ENCODE measurements around the gene IGFALS. TPM values are rescaled to one million over a fixed set of nuclear protein-coding genes. Genes with fewer than 3 reads are reported as not detected.

The IGFALS gene
- total RNA-seq, 1 donor from 2014 or later = 0.63 TPM

- no peaks in the 10 kb centered on the region for H3K9me3 Mint-ChIP-seq
- no peaks in the 10 kb centered on the region for H3K27me3 Mint-ChIP-seq (ENCODE audit: low read depth)
- H3K27ac Mint-ChIP-seq = no peak overlapping the region
- H3K4me3 Mint-ChIP-seq = no peak overlapping the region
- no peak for TF ChIP-seq CTCF (IDR thresholded peaks at IDR 0.05; ENCODE audit: unreplicated experiment)
- DNase-seq (ENCODE audit: low spot score in 2 of 2, unreplicated experiment in 2 of 2) = no peak
- H3K4me1 Mint-ChIP-seq = peaks cover 9% of the 10 kb centered on the region
- peaks cover 5% of the 10 kb centered on the region for H3K36me3 Mint-ChIP-seq
Measured at GRCh38 chr16:1787056-1787321, 6.5 kb downstream of the IGFALS start.

DNA sequence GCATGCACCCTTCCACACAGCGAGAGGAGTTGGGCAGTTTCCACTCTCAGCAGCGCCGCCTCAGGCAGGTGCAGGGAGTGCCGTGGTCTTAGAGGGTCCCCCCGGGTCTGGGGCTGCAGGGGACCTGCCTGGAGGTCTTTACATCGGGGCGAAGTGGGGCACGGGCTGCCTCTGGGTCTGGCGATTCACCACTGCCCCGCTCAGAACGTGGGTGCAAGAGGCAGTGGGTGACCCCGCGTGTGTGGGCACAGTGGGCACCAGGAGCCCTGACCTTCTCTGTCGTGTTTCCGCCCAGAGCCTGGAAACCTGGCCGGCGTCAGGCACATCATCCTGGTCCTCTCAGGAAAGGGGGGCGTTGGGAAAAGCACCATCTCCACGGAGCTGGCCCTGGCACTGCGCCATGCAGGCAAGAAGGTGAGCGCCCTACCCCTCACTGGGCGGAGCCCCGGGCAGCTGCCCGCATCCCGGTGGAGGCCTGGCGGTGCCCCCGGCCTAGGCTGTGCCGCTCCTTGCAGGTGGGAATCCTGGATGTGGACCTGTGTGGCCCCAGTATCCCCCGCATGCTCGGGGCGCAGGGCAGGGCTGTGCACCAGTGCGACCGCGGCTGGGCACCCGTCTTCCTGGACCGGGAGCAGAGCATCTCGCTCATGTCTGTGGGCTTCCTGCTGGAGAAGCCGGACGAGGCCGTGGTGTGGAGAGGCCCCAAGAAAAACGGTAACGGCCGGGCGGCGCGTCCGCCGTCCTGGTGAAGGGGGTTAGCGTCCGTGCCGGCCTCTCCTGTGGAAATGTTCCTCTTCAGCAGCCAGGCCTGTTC, 7.1 kb downstream of the IGFALS start:
- DNase-seq (ENCODE audit: low spot score in 2 of 2, unreplicated experiment in 2 of 2) = no peak
- no peaks in the 10 kb centered on the region for H3K27me3 Mint-ChIP-seq (ENCODE audit: low read depth)
- no peak overlapping the region for H3K27ac Mint-ChIP-seq
- TF ChIP-seq CTCF (IDR thresholded peaks at IDR 0.05; ENCODE audit: unreplicated experiment) = no peak
- peaks cover 5% of the 10 kb centered on the region for H3K36me3 Mint-ChIP-seq
- peaks cover 14% of the 10 kb centered on the region for H3K4me1 Mint-ChIP-seq
- H3K4me3 Mint-ChIP-seq = no peak overlapping the region
- no peaks in the 10 kb centered on the region for H3K9me3 Mint-ChIP-seq

DNA sequence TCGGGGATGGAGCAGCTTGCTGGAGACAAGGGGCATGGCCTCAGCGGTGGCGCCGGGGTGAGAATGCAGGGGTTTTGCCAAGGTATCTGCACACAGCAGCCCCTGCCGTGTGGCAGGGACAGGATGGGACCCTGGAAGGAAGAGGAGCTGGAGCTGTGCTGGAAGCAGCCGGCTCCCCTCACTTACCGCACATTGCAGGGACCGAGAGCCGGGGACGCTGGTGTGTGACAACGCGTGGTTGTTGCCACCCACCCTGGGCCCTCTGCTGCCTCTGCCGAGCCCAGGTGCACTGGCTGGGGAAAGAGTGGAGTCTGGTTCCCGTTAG, 7.7 kb downstream of the IGFALS start:
- no peaks in the 10 kb centered on the region for H3K9me3 Mint-ChIP-seq
- DNase-seq (ENCODE audit: low spot score in 2 of 2, unreplicated experiment in 2 of 2) = no peak
- H3K36me3 Mint-ChIP-seq = peaks cover 5% of the 10 kb centered on the region
- H3K27ac Mint-ChIP-seq = no peak overlapping the region
- no peak overlapping the region for H3K4me3 Mint-ChIP-seq
- no peak for TF ChIP-seq CTCF (IDR thresholded peaks at IDR 0.05; ENCODE audit: unreplicated experiment)
- no peaks in the 10 kb centered on the region for H3K27me3 Mint-ChIP-seq (ENCODE audit: low read depth)
- peaks cover 18% of the 10 kb centered on the region for H3K4me1 Mint-ChIP-seq

- no peaks in the 10 kb centered on the region for H3K9me3 Mint-ChIP-seq
- H3K4me3 Mint-ChIP-seq = peak overlapping the region; percentile 63
- H3K36me3 Mint-ChIP-seq = peaks cover 5% of the 10 kb centered on the region
- no peak for TF ChIP-seq CTCF (IDR thresholded peaks at IDR 0.05; ENCODE audit: unreplicated experiment)
- peaks cover 18% of the 10 kb centered on the region for H3K4me1 Mint-ChIP-seq
- H3K27me3 Mint-ChIP-seq (ENCODE audit: low read depth) = no peaks in the 10 kb centered on the region
- H3K27ac Mint-ChIP-seq = peak overlapping the region; percentile 59
- DNase-seq (ENCODE audit: low spot score in 2 of 2, unreplicated experiment in 2 of 2) = no peak
Measured at GRCh38 chr16:1784977-1785845, 8.3 kb downstream of the IGFALS start.

- no peak for TF ChIP-seq CTCF (IDR thresholded peaks at IDR 0.05; ENCODE audit: unreplicated experiment)
- H3K4me3 Mint-ChIP-seq = peak within 1 kb of the TSS; percentile 92
- no peaks in the 10 kb centered on the region for H3K36me3 Mint-ChIP-seq
Measured at GRCh38 chr16:1782408-1783264, 10.9 kb downstream of the IGFALS start, which contains the start of the genes NUBP2 and SPSB3. Gene NUBP2, plus strand, starts transcription at chr16:1782960. Its CDS starts 61 bp downstream, at chr16:1783021. Gene SPSB3, minus strand, starts transcription at chr16:1782571. Its CDS starts 1,088 bp downstream, at chr16:1781483.

More at GRCh38 chr16:1782408-1783264, 10.9 kb downstream of the IGFALS start, which contains the start of the genes NUBP2 and SPSB3:
- peaks cover 18% of the 10 kb centered on the region for H3K4me1 Mint-ChIP-seq
- H3K9me3 Mint-ChIP-seq = no peaks in the 10 kb centered on the region
- peak within 1 kb of the TSS; percentile 94 for H3K27ac Mint-ChIP-seq
- DNase-seq (ENCODE audit: low spot score in 2 of 2, unreplicated experiment in 2 of 2) = peak; percentile 97 to 100
- H3K27me3 Mint-ChIP-seq (ENCODE audit: low read depth) = no peaks in the 10 kb centered on the region
